ENCODE results near the gene CEMP1.

The CEMP1 gene

DNA sequence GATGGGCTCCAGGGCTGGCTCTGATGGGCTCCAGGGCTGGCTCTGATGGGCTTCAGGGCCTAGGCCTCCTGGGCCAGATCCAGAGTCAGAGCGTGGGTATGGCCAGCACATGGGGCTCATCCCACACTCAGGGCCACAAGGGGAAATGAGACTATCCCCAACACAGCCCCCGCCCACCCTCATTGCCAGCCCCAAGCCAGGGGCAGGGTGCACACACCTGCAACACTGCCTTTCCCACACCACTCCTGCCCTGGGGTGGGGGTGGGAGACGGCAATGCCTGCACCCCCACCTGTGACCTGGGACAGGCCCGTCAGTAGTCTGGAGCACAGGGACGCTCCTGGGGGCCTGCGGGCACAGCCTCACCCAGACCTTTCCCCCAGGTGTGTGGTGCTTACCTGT, 31.8 kb downstream of the CEMP1 start:
- H3K36me3 ChIP-seq (ENCODE audit: control insufficient read depth, insufficient read depth, low read length), result no peaks in the 10 kb centered on the region
- no peaks in the 10 kb centered on the region for H3K9me3 ChIP-seq (ENCODE audit: control insufficient read depth, low read length)
- no peak overlapping the region for H3K4me3 ChIP-seq (ENCODE audit: low read depth, low read length)
- H3K4me1 ChIP-seq, result no peaks in the 10 kb centered on the region
- H3K27ac ChIP-seq, result no peak overlapping the region
- no peaks in the 10 kb centered on the region for H3K27me3 ChIP-seq (ENCODE audit: control insufficient read depth, insufficient read depth, low read length)
- H2AFZ ChIP-seq, result no peak overlapping the region
- no peak overlapping the region for H3K4me2 ChIP-seq (ENCODE audit: low read length)
- TF ChIP-seq, protein P1, sequence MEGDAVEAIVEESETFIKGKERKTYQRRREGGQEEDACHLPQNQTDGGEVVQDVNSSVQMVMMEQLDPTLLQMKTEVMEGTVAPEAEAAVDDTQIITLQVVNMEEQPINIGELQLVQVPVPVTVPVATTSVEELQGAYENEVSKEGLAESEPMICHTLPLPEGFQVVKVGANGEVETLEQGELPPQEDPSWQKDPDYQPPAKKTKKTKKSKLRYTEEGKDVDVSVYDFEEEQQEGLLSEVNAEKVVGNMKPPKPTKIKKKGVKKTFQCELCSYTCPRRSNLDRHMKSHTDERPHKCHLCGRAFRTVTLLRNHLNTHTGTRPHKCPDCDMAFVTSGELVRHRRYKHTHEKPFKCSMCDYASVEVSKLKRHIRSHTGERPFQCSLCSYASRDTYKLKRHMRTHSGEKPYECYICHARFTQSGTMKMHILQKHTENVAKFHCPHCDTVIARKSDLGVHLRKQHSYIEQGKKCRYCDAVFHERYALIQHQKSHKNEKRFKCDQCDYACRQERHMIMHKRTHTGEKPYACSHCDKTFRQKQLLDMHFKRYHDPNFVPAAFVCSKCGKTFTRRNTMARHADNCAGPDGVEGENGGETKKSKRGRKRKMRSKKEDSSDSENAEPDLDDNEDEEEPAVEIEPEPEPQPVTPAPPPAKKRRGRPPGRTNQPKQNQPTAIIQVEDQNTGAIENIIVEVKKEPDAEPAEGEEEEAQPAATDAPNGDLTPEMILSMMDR (IDR thresholded peaks at IDR 0.05), result no peak
- peaks cover 3% of the 10 kb centered on the region for H3K79me2 ChIP-seq
- no peak overlapping the region for H3K9ac ChIP-seq

DNA sequence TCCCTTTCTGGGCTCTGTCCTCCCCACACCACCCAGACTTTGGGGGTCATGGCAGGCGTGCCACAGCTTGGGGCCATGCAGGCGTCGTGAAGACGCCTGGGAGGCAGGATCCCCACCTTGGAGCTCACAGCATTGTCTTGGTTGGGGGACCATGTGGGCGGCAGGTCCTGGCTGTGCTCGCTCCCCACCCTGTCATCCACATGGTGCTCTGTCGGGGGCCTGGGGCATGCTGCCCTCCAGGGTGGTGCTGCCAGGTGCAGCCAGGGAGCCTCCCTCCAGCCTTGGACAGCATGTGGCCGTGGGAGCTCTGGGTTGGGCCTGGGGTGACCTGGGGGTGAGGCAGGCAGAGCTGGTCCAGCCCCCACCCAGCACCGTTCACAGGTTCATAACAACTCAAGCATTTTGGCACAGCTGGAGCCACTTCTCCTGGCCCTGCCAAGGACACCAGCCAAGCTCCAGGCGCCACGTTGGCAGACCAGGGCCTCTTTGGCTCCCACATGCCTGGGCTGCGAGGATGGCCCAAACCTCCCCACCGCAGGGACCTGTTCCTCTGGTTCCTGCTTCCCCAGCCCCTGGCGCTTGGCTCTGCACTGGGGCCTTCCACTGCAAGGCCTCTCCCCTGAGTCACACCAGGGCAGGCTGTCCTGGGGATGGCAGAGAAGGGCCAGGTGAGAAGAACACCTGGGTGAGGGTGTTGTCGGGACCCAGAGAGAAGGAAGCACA, 32.5 kb downstream of the CEMP1 start:
- Histone ChIP-seq H3K36me3 (ENCODE audit: control insufficient read depth, insufficient read depth, low read length) (no peaks in the 10 kb centered on the region), H3K27ac (no peak overlapping the region), H2AFZ (no peak overlapping the region), H3K79me2 (peaks cover 3% of the 10 kb centered on the region), H3K9me3 (ENCODE audit: control insufficient read depth, low read length) (no peaks in the 10 kb centered on the region), H3K27me3 (ENCODE audit: control insufficient read depth, insufficient read depth, low read length) (no peaks in the 10 kb centered on the region), H3K4me2 (ENCODE audit: low read length) (no peak overlapping the region), H3K9ac (no peak overlapping the region), H3K4me1 (no peaks in the 10 kb centered on the region), H3K4me3 (ENCODE audit: low read depth, low read length) (no peak overlapping the region)
- TF ChIP-seq, protein P1 (IDR thresholded peaks at IDR 0.05), result no peak

DNA sequence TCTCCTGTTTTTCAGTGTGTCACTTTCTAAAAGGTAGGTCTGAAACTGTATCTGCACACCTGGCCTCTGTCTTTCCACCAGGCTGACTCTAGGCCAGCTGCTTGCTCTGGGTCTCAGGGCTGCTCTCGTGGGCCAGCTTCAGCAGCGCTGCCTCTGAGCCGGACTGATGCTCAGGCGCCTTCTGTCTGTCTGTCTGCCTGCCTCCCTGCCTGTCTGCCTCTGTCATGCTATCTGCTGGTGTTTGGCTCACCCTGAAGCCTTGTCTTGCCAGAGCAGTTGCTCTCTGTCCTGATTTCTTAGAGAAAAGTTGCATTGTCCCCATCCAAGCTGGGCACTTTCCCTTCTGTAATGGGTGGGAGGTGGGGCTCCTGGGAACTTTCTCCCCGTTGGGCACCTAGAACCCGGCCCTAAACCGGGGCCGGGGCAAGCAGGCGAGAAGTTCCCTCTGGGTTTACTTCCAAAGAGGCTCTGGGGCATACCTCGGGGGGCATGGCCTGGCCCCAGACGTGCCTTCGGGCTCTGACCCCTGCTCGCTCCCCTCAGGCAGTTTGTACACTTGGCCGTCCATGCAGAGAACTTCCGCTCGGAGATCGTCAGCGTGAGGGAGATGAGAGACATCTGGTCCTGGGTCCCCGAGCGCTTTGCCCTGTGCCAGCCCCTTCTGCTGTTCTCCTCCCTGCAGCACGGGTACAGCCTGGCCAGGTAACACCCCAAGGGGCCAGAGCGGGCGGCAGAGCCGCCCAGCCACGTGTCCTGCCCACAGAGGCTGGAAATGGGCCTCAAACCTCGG, 33.3 kb downstream of the CEMP1 start:
- peaks cover 3% of the 10 kb centered on the region for H3K79me2 ChIP-seq
- no peak overlapping the region for H3K4me3 ChIP-seq (ENCODE audit: low read depth, low read length)
- no peaks in the 10 kb centered on the region for H3K4me1 ChIP-seq
- no peak overlapping the region for H2AFZ ChIP-seq
- no peak overlapping the region for H3K9ac ChIP-seq
- H3K9me3 ChIP-seq (ENCODE audit: control insufficient read depth, low read length), result no peaks in the 10 kb centered on the region
- H3K36me3 ChIP-seq (ENCODE audit: control insufficient read depth, insufficient read depth, low read length), result no peaks in the 10 kb centered on the region
- H3K4me2 ChIP-seq (ENCODE audit: low read length), result no peak overlapping the region
- H3K27ac ChIP-seq, result no peak overlapping the region
- no peaks in the 10 kb centered on the region for H3K27me3 ChIP-seq (ENCODE audit: control insufficient read depth, insufficient read depth, low read length)
- TF ChIP-seq, protein P1 (IDR thresholded peaks at IDR 0.05), result no peak

DNA sequence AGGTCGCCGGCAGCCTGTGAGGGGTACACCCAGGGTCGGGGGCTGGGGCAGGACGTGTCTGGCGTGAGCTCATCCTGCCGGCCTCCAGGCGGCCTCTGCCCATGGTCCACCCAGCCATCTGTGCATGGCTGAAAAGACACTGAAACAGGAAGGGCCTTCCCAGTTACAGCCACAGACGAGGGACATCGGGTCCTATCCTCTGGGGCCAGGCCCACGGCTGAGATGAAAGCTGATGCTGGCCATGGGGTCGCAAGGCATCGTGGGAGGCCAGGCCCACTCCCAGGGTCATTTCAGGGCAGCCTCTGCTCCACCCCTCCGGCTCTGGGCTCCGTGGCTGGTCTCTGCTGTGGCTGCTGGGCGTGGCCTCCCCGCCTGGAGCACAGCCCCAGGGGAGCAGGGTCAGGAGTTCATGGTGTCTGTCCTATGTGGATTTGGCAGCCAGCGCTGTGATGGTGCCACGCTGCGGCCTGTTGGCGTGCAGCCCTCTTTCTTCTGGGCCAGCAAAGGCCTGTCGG, 34.0 kb downstream of the CEMP1 start:
- H3K4me1 ChIP-seq, result no peaks in the 10 kb centered on the region
- H3K79me2 ChIP-seq, result peaks cover 3% of the 10 kb centered on the region
- H2AFZ ChIP-seq, result no peak overlapping the region
- TF ChIP-seq, protein P1 (IDR thresholded peaks at IDR 0.05), result no peak
- no peaks in the 10 kb centered on the region for H3K9me3 ChIP-seq (ENCODE audit: control insufficient read depth, low read length)
- H3K9ac ChIP-seq, result no peak overlapping the region
- H3K4me2 ChIP-seq (ENCODE audit: low read length), result no peak overlapping the region
- H3K27me3 ChIP-seq (ENCODE audit: control insufficient read depth, insufficient read depth, low read length), result no peaks in the 10 kb centered on the region
- no peaks in the 10 kb centered on the region for H3K36me3 ChIP-seq (ENCODE audit: control insufficient read depth, insufficient read depth, low read length)
- H3K4me3 ChIP-seq (ENCODE audit: low read depth, low read length), result no peak overlapping the region
- no peak overlapping the region for H3K27ac ChIP-seq

All from parathyroid adenoma (tissue), 2 donors.